Keratinocyte (primary cell): Measurements from ENCODE around the gene ACOT7.

Source experiments
- EZH2 ChIP-seq: IDR thresholded peaks from one replicate; pipeline ENCODE4 v1.6.1; 2012; ENCODE audit warnings: inconsistent platforms, mild to moderate bottlenecking, low read length, moderate library complexity
- TF ChIP-seq, protein P1 (sequence below), 3 experiments: IDR thresholded peaks in 1 of 3; conservative IDR thresholded peaks in 1 of 3; optimal IDR thresholded peaks in 1 of 3; 2 replicates in 2 of 3; 3 replicates in 1 of 3; pipeline versions ENCODE3 to v1.5.1; 2011; ENCODE audit warnings: low read length in 3 of 3, mild to moderate bottlenecking in 3 of 3, moderate library complexity in 2 of 3, control low read depth in 1 of 3, inconsistent platforms in 1 of 3; ENCODE audit not compliant: insufficient read depth in 2 of 3; ENCODE audit errors: extremely low read depth in 1 of 3

DNA sequence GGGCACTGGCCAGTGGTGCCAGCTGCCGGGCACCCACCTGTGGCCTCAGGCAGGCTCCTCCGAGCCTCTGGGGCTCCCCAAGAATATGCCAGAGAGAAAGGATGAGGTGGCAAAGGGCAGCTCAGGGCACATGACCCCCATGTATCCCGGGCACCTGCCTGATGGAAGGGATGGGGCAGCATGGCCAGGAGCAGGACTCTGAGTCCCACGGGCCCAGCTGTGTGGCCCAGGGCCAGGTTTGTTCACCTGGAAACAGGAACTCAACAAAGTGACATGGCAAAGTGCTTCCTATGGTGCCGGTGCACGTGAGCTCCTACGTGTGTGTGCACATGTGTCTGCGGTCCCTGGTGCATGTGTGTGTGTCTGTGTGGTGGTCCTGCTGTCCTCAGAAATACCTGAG lies 123.2 kb downstream of the ACOT7 start:
- TF ChIP-seq EZH2, result no peak
- TF ChIP-seq, protein P1, sequence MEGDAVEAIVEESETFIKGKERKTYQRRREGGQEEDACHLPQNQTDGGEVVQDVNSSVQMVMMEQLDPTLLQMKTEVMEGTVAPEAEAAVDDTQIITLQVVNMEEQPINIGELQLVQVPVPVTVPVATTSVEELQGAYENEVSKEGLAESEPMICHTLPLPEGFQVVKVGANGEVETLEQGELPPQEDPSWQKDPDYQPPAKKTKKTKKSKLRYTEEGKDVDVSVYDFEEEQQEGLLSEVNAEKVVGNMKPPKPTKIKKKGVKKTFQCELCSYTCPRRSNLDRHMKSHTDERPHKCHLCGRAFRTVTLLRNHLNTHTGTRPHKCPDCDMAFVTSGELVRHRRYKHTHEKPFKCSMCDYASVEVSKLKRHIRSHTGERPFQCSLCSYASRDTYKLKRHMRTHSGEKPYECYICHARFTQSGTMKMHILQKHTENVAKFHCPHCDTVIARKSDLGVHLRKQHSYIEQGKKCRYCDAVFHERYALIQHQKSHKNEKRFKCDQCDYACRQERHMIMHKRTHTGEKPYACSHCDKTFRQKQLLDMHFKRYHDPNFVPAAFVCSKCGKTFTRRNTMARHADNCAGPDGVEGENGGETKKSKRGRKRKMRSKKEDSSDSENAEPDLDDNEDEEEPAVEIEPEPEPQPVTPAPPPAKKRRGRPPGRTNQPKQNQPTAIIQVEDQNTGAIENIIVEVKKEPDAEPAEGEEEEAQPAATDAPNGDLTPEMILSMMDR (optimal IDR thresholded peaks at IDR 0.05 in 1 of 3, IDR thresholded peaks at IDR 0.05 in 1 of 3, conservative IDR thresholded peaks at IDR 0.05 in 1 of 3; ENCODE audit: extremely low read depth in 1 of 3, insufficient read depth in 2 of 3, low read length in 3 of 3), result no peak
